OCI-LY3 (cell line): ENCODE measurements around the gene PPP6R2.

Experiments
- H2AFZ ChIP-seq: fragments of 200-600, 300-600 bp; shearing (Covaris generic); 2 replicates; pipeline ENCODE4 v1.6.0; 2014; ENCODE audit warnings: antibody characterized with exemption, low read depth, low read length
- H3K27ac ChIP-seq: fragments of 200-600, 300-600 bp; sonication (generic); 2 replicates; pipeline ENCODE4 v1.5.1; 2014; ENCODE audit warnings: mild to moderate bottlenecking, low read length, moderate library complexity, mixed read lengths
- H3K27me3 ChIP-seq: fragments of 200-600, 300-600 bp; sonication (generic); 2 replicates; pipeline ENCODE4 v1.6.1; 2014; ENCODE audit warnings: low read depth, low read length, mixed read lengths
- H3K36me3 ChIP-seq: fragments of 200-600, 300-600 bp; sonication (generic); replicated peaks from 2 replicates; pipeline ENCODE3; 2014; ENCODE audit warnings: low read depth, low read length, mixed read lengths
- H3K4me1 ChIP-seq: fragments of 300-600, 200-600 bp; sonication (generic); 2 replicates; pipeline ENCODE4 v1.6.1; 2014; ENCODE audit warnings: low read length, mixed read lengths
- H3K4me2 ChIP-seq: fragments of 200-600, 300-600 bp; sonication (generic); 2 replicates; pipeline ENCODE4 v1.6.1; 2014; ENCODE audit warnings: low read length, mixed read lengths
- H3K4me3 ChIP-seq: fragments of 300-600, 200-600 bp; sonication (generic); 2 replicates; pipeline ENCODE4 v1.5.1; 2014; ENCODE audit warnings: antibody characterized with exemption, mild to moderate bottlenecking, low read length, moderate library complexity
- H3K79me2 ChIP-seq: fragments of 300-600, 200-600 bp; shearing (Covaris generic); 2 replicates; pipeline ENCODE4 v1.6.1; 2014; ENCODE audit warnings: mild to moderate bottlenecking, low read length, mixed read lengths
- H3K9ac ChIP-seq: fragments of 300-600, 200-600 bp; shearing (Covaris generic); 2 replicates; pipeline ENCODE4 v1.6.0; 2014; ENCODE audit warnings: mild to moderate bottlenecking, low read length, moderate library complexity
- H3K9me3 ChIP-seq: fragments of 200-600, 300-600 bp; shearing (Covaris generic); 2 replicates; pipeline ENCODE4 v1.6.1; 2014; ENCODE audit warnings: low read length, mixed read lengths; ENCODE audit not compliant: insufficient read depth
- H4K20me1 ChIP-seq: fragments of 200-600, 300-600 bp; sonication (generic); 2 replicates; pipeline ENCODE4 v1.6.1; 2016; ENCODE audit warnings: low read length, mixed read lengths; ENCODE audit not compliant: insufficient read depth
- EZH2phosphoT487 ChIP-seq: fragments of 200-600 bp; shearing (Covaris generic); IDR thresholded peaks from 2 replicates; pipeline ENCODE4 v1.6.1; 2018; ENCODE audit warnings: antibody characterized with exemption, mixed run types, low read depth
- TF ChIP-seq, protein P1 (sequence below): fragments of 200-600, 300-600 bp; sonication (generic); IDR thresholded peaks from 2 replicates; pipeline ENCODE4 v1.5.1; 2014; ENCODE audit warnings: antibody characterized with exemption, low read length, low read depth

PPP6R2 gene

DNA sequence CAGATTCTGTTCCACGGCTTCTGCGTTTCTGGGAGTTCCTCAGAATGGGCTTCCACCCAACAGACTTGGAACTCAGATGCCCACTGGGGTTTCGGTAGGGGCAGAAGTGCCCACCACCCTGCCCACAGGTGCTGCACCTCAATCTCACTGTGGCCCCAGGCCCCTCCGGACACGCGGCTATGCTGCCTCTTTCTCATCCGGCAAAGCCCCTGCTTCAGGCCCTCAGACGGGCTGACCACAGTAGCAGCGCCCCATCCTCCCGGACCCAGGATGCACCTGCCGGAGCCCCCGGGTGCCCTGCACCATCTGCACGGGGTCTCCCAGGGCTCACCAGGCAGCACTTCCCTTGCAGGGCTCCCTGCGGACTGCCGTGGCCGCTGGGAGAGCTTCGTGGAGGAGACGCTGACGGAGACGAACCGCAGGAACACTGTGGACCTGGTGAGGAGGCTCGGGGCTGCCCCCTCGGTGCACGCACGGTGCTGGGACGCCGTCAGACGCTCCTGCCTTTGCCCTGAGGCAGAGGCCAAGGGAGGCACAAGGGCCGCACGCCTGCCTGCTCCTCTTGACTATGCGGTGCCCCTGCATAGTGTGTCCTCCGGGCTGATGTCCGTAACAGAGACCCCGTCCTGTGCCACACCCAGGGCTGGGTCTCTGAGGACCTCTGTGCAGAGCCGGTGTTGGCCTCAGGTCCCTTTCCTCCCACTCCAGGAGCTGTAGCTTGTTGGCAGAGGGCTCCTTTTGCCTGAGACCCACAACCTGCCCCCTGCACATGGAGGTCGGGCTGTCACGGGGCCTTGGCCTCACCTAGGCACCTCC lies 93.1 kb downstream of the PPP6R2 start:
- Histone ChIP-seq H3K4me3 (no peak overlapping the region), H4K20me1 (no peaks in the 10 kb centered on the region), H3K9ac (no peak overlapping the region), H2AFZ (no peak overlapping the region), H3K4me1 (no peaks in the 10 kb centered on the region), H3K27me3 (no peaks in the 10 kb centered on the region), H3K9me3 (no peaks in the 10 kb centered on the region), H3K36me3 (no peaks in the 10 kb centered on the region), H3K4me2 (no peak overlapping the region), H3K27ac (no peak overlapping the region), H3K79me2 (no peaks in the 10 kb centered on the region)
- no peak for TF ChIP-seq EZH2phosphoT487
- TF ChIP-seq, protein P1, sequence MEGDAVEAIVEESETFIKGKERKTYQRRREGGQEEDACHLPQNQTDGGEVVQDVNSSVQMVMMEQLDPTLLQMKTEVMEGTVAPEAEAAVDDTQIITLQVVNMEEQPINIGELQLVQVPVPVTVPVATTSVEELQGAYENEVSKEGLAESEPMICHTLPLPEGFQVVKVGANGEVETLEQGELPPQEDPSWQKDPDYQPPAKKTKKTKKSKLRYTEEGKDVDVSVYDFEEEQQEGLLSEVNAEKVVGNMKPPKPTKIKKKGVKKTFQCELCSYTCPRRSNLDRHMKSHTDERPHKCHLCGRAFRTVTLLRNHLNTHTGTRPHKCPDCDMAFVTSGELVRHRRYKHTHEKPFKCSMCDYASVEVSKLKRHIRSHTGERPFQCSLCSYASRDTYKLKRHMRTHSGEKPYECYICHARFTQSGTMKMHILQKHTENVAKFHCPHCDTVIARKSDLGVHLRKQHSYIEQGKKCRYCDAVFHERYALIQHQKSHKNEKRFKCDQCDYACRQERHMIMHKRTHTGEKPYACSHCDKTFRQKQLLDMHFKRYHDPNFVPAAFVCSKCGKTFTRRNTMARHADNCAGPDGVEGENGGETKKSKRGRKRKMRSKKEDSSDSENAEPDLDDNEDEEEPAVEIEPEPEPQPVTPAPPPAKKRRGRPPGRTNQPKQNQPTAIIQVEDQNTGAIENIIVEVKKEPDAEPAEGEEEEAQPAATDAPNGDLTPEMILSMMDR = no peak

DNA sequence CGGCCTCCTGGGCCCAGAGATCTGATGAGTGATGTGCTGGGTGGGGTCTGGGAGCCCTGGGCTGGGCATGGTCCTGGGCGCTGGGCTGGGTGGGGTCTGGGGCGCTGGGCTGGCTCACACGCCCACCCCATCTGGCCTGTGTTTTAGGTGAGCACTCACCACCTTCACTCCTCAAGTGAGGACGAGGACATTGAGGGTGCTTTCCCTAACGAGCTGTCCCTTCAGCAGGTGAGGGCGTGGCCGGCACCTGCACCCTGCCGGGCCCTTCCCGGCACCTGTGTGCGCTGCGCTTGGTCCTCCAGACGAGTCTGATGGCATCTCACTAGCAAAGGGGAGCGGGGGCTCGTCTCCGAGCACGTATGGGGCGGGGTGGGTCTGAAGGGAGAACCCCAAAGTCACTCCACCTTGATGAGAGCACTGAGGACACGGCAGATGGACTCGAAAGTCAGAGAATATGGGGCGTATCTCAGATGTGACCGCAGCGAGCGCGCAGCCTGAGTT lies 93.8 kb downstream of the PPP6R2 start:
- Histone ChIP-seq H3K36me3 (no peaks in the 10 kb centered on the region), H4K20me1 (no peaks in the 10 kb centered on the region), H3K4me1 (no peaks in the 10 kb centered on the region), H3K4me2 (no peak overlapping the region), H3K27me3 (no peaks in the 10 kb centered on the region), H3K79me2 (no peaks in the 10 kb centered on the region), H3K4me3 (no peak overlapping the region), H3K9ac (no peak overlapping the region), H3K9me3 (no peaks in the 10 kb centered on the region), H3K27ac (no peak overlapping the region), H2AFZ (no peak overlapping the region)
- no peak for TF ChIP-seq EZH2phosphoT487
- TF ChIP-seq, protein P1 = no peak

DNA sequence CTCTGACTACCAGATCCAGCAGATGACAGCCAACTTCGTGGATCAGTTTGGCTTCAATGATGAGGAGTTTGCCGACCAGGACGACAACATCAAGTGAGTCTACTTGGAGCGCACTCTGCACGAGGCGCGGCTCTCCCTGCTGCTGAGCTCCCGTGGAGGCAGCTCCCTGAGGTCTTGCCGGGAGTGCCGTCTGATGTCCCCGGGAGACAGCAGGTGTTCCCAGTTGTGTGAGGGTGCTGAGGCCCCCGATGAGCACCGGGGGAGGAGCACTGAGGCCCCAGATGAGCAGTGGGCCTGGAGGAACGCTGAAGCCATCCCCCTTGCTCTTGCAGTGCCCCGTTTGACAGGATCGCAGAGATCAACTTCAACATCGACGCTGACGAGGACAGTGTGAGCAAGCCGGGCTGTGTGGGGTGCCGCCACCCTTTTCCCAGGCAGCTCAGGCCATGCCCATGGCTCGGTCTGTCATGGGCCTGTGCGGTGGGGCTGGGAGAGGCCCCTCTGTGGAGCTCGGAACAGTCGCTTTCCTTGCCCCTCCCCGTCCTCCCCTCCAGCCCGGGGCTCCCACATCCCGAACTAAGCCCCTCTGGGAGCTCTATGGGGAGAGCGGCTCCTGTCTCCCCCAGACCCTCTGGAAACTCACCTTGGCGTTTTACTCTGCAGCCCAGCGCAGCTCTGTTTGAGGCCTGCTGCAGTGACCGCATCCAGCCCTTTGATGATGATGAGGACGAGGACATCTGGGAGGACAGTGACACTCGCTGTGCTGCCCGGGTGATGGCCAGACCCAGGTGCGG lies 94.6 kb downstream of the PPP6R2 start:
- no peak overlapping the region for H3K4me2 ChIP-seq
- H3K9ac ChIP-seq = no peak overlapping the region
- H3K4me1 ChIP-seq = no peaks in the 10 kb centered on the region
- no peaks in the 10 kb centered on the region for H3K9me3 ChIP-seq
- no peak overlapping the region for H3K27ac ChIP-seq
- H2AFZ ChIP-seq = no peak overlapping the region
- no peaks in the 10 kb centered on the region for H4K20me1 ChIP-seq
- no peak for TF ChIP-seq EZH2phosphoT487
- TF ChIP-seq, protein P1 = no peak
- H3K27me3 ChIP-seq = no peaks in the 10 kb centered on the region
- H3K79me2 ChIP-seq = no peaks in the 10 kb centered on the region
- H3K36me3 ChIP-seq = no peaks in the 10 kb centered on the region
- H3K4me3 ChIP-seq = no peak overlapping the region
